NCI-H510A treated with DMSO at 0.1 percent for 48 hours (cell line): ENCODE results near the gene RAD51B.

Source experiments
- DNase-seq: peaks from one replicate; lab custom pipeline; 2025; lab: John Stamatoyannopoulos, UW

RAD51B gene

DNA sequence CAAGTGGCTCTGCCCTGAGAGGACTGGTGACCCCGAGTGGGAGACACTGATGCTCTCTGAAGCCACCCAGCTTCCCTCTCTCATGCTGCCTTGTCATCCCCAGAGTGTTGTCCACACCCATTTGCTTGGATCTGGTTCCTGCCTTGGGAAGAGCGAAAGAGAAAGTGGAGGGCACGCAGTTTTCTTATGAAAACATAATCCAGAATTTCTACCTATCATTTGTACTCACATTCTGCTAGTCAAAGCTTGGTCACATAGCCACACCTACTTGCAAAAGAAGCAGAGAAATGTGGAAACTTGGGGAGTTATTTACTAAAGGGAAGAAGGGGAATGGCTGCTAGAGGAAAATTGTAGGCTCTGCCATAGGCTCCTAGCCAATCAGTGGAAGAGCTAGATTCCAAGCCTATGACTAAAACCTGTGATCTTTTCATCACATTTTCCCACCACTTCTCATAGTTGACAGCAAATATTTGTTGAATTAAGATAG lies 647.0 kb downstream of the RAD51B start:
- no peak for DNase-seq

DNA sequence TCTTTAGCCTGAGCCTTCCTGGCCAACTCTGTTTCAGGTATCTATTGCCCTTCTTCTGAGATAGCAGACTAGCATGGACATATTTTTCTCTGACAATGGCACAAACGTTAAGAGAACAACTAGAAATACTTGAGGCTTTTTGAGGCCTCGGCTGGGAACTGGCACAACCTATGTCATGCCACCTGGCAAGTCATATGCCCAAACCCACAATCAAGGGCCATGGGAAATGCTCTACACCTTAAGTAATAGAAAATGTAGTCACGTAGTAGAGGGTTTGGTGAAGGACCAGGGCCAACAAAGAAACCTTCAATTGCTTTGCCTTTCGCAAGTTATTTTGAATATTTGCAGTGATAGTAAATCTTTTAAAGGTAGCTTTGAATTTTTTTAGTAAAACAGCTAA lies 647.8 kb downstream of the RAD51B start:
- no peak for DNase-seq

DNA sequence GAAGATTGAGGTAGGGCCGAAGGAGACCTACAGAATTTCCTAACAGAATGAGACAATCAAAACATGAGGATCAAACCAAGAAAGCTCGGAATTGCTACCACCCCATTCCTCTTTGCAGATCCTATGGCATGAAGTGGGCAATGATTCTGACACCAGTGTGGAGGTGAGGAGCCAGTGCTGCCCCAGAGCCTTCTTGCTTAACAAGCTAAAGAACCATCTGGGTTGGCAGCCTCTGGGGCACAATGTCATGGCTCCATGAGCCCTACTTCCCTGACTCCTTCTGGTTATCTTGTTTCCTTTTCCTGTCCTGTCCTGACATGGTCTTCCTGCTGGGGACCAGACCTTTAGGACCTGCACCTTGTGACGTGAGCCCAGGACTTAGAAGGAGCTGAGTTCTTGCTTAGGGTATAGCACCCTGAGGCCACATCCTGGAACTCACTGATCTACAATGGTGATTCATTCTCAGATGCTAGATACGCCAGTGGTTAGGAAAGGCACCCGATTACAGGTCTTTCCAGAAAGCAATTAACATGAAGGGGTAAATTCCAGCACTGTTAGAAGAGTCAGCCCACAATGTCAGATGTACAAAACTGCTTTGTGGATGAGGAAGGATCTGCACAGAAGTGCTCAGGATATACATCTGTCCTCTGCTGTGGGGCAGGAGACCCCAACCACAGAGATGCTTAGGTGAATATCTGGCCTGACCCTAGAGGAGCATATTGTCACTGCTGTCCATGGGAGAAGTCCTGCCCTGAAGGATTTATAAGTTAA lies 649.0 kb downstream of the RAD51B start:
- DNase-seq, result no peak

DNA sequence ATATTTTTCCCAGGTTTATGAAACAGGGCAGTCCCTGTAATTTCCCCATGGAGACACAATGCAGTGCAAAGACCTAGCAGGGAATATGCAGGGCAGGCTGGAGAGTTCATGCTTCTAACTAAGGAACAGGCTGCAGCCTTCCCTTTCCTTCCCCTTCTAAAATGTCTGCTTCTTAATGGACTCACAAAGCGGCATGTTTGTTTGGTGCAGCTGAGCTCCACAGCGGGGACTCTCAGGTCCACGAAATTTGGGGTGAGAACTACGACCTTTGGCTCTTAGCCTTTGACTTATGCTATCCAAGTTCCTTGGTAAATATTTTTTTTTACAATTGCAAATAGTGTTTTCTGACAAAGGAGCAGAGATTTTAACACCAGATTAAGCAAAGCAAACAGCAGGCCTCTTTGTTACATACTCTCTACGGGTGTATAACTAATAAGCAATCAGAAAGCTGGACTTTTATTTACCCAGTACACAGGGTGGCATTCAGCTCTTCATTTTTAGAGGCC lies 649.7 kb downstream of the RAD51B start:
- DNase-seq, result no peak

DNA sequence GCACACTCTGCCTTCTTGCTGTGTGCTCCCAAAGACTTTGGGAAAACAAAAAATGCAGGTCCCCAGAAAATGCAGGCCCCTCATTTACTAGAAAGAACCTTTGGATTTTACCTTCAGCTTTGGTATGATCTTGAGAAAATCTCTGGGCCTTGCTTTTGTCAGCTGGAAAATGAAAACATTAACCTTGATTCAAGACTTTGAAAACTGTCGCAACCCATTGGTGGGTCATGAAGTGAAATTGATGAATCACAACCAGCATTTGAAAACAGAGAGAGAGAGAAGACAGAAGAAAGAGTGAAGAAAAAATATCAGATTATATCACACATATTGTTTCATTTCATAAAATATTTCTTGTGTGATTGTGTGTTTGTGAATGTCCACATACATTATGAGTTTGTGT lies 650.8 kb downstream of the RAD51B start:
- no peak for DNase-seq

DNA sequence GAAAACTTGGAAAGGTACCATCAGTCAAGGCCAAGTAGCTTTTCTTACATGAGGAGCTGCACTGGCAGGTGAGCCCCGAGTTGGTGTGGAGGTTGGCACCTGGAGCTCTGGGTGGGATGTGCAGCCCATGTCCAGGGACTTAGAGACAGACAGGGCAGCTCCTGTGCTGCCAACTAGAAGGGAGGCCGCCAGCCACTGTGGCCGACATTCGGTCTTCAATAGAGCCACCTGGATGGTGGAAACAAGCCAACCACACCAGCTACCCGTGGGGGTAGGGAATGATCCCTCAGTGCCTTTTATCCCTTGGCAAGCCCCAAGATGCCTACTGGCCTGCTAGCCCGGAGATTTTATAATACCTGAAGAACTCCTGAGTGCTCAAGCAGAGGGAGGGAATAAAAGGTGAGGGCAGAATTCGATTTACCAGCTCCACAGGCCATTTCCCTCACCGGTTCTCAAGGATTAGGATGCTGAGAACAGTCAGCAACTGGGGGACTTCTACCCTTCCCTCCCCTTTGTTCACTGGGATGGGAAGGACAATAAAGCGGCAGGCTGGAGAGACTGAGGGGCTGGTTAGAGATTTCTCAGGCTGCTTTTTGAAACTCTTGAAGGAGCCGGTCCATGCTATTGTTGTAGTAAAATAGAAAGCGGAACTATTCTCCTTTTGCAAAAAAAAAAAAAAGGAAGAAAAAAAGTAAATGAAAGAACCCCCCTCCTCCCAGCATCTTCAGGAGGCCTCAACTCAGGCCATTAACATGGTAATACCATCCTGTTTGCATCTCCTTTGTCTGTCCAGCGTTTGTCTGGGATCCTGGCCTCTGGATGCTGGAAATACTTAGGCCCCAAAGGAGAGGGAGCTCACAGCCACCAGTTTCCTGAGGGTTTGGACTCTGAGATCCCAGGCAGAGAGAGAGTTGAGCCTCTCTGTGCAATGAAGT lies 651.7 kb downstream of the RAD51B start:
- no peak for DNase-seq

DNA sequence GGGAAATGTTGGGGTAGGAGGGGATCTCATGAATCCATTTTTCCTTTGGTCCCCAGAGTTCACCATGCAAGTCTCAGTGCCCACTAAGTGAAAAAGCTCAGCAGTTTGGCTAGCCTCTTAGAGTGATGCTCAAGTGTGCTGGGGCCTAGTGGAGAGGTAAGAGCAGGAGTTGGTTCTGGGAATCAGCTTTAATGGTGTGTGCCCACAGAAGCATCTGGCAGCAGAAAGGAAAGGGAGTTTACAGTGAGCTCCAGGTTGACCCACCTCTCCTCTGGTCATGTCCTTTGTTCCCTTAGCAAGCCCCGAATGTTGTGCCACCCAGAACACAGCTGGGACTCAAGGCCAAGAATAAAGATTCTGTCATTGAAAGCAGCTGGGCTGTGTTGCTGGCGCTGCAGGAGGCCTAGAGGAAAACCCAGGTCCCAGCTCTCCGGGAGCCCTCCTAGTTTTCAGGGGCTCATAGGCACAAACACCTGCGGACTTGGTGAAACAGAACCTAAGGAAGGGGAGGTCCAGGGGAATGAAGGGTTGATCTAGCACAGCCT lies 652.5 kb downstream of the RAD51B start:
- DNase-seq, result no peak

DNA sequence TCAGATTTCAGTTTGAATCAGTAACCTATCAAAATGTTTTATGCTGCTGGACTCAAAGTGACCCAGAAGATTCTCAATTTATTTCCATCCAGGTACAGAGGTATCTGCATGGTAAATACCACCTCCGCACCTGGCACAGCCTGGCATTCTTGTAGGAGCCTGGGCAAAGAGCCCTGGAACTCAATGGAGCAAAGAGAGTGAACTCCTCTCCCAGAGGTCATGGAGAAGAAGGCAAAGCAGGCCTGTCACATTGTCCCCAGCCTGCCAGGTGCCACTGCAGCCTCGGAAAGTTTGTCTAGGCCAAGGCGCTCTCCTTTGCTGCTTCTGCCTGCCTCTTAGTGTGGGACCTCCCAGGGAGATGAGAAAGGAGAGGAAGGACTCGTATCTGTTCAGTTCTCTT lies 653.5 kb downstream of the RAD51B start:
- no peak for DNase-seq

DNA sequence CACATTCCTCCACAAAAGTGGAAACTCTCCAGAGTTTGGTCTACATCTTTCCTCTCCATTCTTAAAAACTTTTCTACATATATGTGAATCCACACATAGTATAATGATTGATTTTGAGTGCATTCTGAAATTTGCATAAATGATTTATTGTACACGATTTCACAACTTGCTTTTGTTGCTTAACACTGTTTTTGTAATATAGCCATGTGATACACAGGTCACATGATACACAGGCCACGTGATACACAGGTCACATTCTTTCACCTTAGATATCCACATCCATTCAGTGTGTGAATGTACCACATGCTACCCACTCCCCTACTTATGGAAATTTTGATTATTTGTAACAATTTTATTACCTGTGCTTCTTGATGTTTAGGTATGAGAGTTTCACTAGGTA lies 654.2 kb downstream of the RAD51B start:
- no peak for DNase-seq

DNA sequence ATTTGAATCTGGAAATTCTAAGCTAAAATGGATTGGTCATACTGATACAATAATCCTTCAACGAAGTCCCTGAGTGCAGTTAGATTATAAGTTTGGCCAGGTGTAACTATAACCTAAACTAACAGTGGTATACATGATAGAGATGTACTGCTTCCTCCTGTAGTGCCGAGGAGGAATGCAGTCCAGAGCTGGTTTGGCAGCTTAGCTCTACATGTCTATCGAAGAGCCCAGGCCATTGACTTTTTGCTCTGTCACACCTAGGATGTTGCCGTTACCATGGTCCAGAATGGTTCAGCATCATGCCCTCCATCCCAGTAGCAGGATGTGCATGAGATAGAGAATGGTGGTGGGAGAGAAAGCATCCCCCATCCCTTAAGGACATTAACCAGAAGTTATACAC lies 655.2 kb downstream of the RAD51B start:
- no peak for DNase-seq

DNA sequence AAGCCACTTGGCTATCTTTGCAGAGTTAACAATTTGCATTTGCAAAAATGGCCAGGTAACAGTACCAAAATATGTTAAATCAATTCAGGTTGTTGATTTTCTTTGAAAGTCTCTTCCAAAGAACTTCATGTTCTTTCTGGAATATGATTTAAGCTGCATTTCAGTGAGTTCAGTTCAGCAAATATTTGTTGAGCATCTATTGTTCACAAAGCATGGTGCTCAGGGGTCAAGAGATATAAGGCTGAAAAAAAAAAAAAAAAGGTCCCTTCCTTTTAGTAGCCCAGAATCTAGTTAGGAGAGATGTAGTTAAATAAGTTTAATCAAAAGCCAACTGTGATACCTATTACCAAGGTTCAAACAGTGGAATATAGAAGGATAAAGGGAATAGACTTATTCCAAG lies 656.2 kb downstream of the RAD51B start:
- DNase-seq, result no peak

DNA sequence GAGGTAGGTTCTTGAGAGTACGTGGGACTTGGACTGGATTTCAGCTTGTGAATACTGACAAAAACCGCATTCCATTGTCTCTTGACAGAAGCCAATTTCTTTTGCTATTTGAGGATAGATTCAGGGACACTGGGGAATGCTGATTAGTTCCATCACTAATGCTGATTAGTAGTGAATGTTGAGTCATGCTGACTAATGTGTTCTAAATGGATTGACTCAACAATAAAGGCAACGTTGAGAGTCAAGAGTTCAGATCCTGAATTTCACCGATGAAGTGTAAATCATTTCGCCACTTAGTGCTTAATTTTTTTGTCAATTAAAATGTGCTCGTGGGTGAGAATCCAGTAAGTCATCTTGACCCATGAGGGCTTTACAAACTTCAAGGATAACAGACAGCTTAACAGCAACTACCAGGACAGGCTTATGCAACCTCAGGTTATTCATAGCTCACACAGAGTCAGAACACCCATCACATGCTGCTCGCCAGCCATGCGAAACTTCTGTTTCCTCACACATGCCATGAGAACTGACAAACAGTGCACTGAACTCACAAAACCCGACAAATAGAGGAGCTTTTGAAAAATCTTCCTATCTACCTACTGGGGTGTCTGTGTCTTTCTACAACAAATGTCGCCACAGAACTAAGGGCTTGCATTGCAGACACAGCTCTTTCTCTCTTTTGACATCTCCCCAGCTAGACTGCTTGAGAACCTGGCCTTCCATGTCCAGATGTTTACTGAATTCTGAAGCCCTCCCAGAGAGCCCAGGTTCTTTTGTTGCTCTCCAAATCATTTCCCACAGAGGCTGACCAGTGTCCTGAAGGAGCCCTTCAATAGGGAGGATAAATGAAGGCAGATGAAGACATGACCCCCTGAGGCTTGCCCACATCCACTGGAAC lies 656.9 kb downstream of the RAD51B start:
- no peak for DNase-seq

DNA sequence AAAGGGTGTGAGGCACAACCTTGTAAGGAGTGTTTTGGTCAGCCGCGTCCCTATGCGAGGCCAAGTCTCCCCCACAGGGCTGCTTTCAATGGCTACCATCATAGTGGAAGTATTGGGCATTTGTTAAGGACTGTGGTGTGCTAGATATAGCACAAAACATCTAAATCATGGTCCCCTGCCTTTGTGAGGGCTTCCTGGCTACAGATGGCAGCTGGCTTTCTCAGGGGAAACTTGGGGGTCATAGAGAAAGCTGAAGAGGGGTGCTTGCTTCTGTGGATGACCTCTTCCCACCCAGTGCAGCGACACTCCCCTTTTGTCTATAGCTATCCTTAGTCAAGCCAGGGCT lies 657.5 kb downstream of the RAD51B start:
- DNase-seq, result no peak

DNA sequence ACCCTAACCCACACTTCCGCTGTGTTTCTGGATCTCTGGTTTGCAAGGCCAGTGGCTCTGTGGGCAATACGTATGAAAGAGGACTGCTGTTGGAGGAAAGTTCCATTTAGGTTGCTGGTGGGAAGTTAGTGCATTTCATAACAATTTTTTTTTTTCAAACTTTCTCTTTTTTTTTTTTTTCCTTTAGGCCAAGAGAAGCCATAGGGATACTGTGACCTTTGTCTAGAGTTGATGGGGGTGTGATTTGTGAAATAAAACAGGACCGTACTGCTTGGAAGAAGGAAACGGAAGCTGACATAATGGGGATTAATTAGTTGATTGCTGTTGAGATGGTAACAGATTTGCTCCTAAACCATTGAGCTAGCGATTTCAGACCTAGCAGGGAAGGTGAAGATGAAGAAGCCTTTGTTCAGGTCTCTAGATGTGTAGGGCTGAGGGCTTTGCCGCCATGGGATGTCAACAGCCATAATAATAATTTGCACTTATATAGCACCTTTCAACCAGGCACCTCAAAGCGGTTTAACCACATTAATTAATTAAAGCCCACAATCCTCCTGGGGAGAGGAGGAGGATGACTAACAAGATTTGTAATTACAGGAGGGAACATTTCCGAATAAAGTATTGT lies 658.0 kb downstream of the RAD51B start:
- no peak for DNase-seq

DNA sequence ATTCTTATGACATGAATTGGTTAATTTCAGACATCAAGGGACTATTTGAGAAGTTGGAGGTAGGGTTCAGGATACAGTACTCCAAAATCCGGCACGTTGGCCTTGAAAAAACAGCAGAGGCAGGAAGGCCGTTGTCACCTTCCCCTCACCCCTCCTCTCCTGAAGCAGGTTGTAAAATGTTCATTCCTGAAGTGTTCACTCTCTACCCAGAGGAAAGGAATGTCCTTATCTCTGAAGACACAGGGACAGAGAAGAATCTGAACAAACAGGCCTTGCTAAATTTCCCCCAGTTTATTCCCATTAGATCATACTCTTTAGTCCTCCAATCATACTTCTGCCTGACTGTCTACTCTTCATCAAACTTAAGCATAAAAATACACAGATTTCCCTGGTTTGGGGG lies 659.7 kb downstream of the RAD51B start:
- no peak for DNase-seq

DNA sequence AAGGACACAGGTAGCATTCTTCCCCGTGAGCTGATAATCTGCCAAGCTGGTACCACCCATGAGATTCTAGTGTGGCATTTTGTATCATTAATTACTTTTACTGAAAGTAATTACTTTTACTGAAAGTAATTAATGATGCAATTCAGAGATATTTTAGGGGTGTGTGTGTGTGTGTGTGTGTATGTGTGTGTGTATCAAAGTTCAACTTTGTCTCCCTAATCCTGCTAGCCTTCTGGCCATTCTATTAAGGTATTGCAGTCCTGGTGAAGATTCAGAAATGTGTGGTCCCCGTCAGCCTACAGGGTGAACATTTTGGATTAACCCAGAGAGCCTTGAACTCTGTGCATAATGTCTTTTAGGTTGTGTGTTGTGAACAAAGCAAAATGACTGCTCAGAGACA lies 662.4 kb downstream of the RAD51B start:
- DNase-seq, result no peak

DNA sequence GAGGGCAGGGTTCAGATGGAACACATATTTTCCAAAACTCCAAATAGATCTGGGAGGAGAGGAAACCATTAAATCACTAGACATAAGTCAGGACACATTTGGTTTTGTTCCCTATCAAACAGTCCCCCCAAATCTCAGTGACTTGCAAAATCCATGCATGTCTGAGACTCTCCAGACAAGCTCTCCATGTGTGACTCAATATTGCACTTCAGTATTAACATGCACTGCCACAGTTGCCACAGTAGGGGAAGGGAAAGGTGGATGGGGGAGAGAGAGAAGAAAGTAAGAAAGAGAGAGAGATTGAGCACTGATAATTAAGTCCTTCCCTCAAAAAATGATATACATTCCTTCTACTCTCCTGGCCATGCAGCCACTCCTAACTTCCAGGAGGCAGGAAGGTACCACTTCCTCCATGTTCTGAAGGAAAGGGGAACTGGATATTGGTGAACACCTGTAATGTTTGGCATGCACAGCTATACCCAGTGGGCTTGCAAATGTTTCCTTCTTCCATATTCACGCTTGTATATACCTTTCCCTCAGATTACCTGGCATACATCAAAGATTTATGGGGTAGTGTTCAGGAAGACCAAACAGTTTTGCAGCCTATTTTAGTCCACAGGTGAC lies 663.3 kb downstream of the RAD51B start:
- no peak for DNase-seq

DNA sequence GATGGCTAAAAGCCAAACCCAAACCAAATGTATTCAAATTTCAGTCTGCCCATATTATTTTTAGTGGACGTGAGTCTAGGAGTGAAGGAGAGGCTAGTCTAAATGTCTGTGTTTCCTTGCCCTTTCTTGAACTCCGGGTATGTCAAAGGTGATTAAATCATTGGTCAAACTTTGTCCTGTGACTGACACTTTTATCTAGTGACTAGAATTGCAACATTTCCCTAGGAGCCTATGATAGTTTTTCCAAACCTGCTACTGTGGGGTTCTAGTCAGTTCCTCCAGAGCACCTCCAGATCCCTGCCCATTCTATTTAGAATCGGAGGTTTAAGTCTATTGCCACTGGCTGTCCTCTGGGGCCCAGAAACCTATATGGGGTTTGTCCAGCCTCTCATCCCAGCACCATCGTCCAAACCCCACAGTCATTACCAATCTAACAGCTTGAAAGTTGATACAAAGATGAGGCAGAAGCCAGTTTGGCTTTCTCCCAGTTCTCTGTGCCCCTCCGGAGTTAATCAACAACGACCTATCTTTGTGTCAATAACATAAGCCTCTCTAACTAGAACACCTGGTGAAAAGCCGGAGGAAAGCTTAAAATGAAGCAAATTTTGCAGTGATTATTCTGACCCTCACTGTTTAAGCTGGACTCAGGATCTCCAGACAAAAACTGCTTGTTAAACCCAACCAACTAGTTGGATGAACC lies 666.6 kb downstream of the RAD51B start:
- no peak for DNase-seq

DNA sequence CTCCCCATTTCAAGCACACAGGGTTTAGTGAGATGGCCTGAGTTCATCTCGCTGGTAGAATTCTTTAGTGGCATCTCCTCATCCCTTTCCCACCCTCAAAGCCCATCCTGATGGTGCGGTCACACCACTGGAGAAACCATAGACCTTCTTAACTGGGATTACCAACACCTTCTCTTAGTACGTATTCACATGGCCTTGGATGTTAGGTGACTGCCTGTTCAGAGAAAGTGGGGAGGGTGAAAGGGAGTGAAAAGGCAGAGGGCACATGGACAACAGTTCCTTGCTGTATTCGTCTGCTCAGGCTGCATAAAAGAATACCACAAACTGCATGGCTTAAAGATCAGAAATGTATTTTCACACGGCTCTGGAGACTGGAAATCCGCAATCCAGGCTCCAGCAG lies 667.2 kb downstream of the RAD51B start:
- DNase-seq, result no peak
